ENCODE results near the gene AP1G1. TPM values are rescaled to one million over a fixed set of nuclear protein-coding genes. Genes with fewer than 3 reads are reported as not detected.

The AP1G1 gene
- total RNA-seq, 1 experiment from 2014 or later, result 79.2 TPM

GRCh38 chr16:71708696-71709095 is 99.9 kb downstream of the AP1G1 start:
- no CpG with 5 or more reads among the region's 2 CpGs for WGBS (ENCODE audit: extremely low coverage, insufficient read length, low lambda C conversion rate)
- no peak overlapping the region for H3K56ac ChIP-seq (ENCODE audit: insufficient read length, low read depth, low read length)
- H3K18ac ChIP-seq (ENCODE audit: insufficient read length, low read depth, low read length), result no peak overlapping the region
- H4K20me1 ChIP-seq (ENCODE audit: control insufficient read depth, insufficient read depth, insufficient read length), result no peaks in the 10 kb centered on the region
- peaks cover 8% of the 10 kb centered on the region; the same call in 1 of the 2 replicates for H3K79me2 ChIP-seq (ENCODE audit: insufficient read depth, low read length)
- no peak overlapping the region for H3K14ac ChIP-seq (ENCODE audit: insufficient read depth, low read length)
- no peak overlapping the region for H2BK20ac ChIP-seq (ENCODE audit: low read depth, low read length, poor library complexity, severe bottlenecking)
- no peak overlapping the region for H3K9ac ChIP-seq (ENCODE audit: extremely low read depth, insufficient read length, low read length)
- Mint-ChIP-seq H3K27me3 (ENCODE audit: low read depth) (no peaks in the 10 kb centered on the region), H3K27ac (peak overlapping the region; percentile 97 to 98 (median 97)), H3K9me3 (no peaks in the 10 kb centered on the region), H3K4me1 (peaks cover 70 to 74% of the 10 kb centered on the region in 2 experiments), H3K4me3 (no peak overlapping the region), H3K36me3 (ENCODE audit: insufficient read depth in 1 of 3, low read depth in 3 of 3) (peaks cover 0 to 12% (median 0%) of the 10 kb centered on the region in 3 experiments; a peak in 3 of 7 replicates)
- no peak overlapping the region for H4K91ac ChIP-seq (ENCODE audit: insufficient read length, low read depth, low read length)
- H3K27me3 ChIP-seq (ENCODE audit: insufficient read depth, low read length), result no peaks in the 10 kb centered on the region
- H2BK5ac ChIP-seq (ENCODE audit: insufficient read length, low read length), result no peak overlapping the region
- H2AK5ac ChIP-seq (ENCODE audit: insufficient read length, low read length), result no peak overlapping the region
- H2BK12ac ChIP-seq (ENCODE audit: insufficient read length, low read depth, low read length), result no peak overlapping the region
- no peak overlapping the region for H3K4ac ChIP-seq (ENCODE audit: low read depth, low read length)
- no peak overlapping the region for H4K5ac ChIP-seq (ENCODE audit: insufficient read length, low read depth, low read length)
- H3K79me1 ChIP-seq (ENCODE audit: insufficient read depth, low read depth, low read length, poor library complexity, severe bottlenecking), result peaks cover 8% of the 10 kb centered on the region
- no peak overlapping the region for H2AFZ ChIP-seq (ENCODE audit: low read length)
- no peak overlapping the region for H3K4me2 ChIP-seq (ENCODE audit: insufficient read depth, insufficient read length, low read length)
- no peak overlapping the region for H2BK15ac ChIP-seq (ENCODE audit: low read depth, low read length)
- no peak overlapping the region for H3K23ac ChIP-seq (ENCODE audit: insufficient read length, low read depth, low read length)
- H3K23me2 ChIP-seq (ENCODE audit: insufficient read length, low read depth, low read length, poor library complexity, severe bottlenecking), result no peaks in the 10 kb centered on the region
- H4K8ac ChIP-seq (replicated peaks; ENCODE audit: insufficient read length, low read depth, low read length), result no peak overlapping the region
- H3K27ac ChIP-seq (ENCODE audit: insufficient read length, low read depth, low read length), result no peak overlapping the region
- H2BK120ac ChIP-seq (ENCODE audit: low read depth, low read length, poor library complexity, severe bottlenecking), result peak overlapping the region; percentile 69
- H3K4me1 ChIP-seq (ENCODE audit: insufficient read depth, low read length), result peaks cover 19% of the 10 kb centered on the region
- no peak for TF ChIP-seq CTCF (conservative IDR thresholded peaks at IDR 0.05)
- no peak overlapping the region for H3T11ph ChIP-seq (ENCODE audit: low read length)
- DNase-seq, result no peak
- no peaks in the 10 kb centered on the region for H3K9me3 ChIP-seq (ENCODE audit: control insufficient read depth, low read depth, low read length)

Measured in H9 (cell line).